ENCODE results near the gene GAS7. TPM values are rescaled to one million over a fixed set of nuclear protein-coding genes. Genes with fewer than 3 reads are reported as not detected.
"Not testable (repeated sequence)": the region's sequence is repeated elsewhere in the genome, so short reads cannot be mapped to it uniquely, and the experiment has no call there.

The GAS7 gene
- polyA plus RNA-seq, 3 donors, result 13.0 to 16.9 (median 16.9) TPM

GRCh38 chr17:9924735-9925191 is 273.6 kb downstream of the GAS7 start:
- DNase-seq (ENCODE audit: extremely low read depth in 1 of 11, low read depth in 9 of 11, low spot score in 4 of 11), result peak; percentile 60 to 89 (median 79)

DNA sequence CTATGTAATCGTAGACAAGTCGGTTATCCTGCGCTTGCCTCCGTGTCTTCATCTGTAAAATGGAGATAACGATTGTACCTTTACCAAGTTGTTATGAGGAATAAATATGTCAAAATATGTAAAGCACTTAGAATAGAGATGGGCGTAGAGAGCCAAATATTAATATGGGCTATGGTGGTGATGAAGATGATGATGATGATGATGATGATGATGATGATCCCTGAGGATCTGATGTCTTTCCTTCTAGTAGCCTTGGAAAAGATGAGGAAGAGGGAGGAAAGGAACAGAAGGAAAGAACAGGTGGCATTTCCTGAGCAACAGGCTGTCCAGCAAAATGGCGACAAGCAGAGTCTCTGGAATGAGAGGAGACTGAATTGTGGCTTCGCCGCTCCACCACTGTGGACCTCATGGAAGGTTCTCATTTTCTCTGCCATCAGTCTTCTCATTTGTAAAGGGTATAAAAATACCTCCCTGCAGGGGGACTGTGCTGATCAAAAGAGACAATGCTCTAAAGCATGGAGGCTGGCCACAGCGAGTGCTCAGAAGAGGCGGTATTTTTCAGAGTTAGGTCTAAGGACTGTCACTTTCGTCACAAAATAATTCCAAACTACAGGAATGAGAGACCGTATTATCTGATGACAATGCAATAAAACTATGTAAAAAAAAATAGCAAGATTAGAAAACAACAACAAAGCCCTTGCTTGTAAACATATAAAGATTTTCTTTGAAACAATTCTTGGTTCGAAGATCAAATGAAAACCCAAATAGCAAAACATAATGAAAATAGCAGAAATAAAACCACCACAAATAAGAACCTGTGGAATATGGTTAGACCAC is 276.2 kb downstream of the GAS7 start:
- no peak for DNase-seq (ENCODE audit: extremely low read depth in 1 of 11, low read depth in 9 of 11, low spot score in 4 of 11)

GRCh38 chr17:9921216-9921615 is 277.2 kb downstream of the GAS7 start:
- DNase-seq (ENCODE audit: extremely low read depth in 1 of 11, low read depth in 9 of 11, low spot score in 4 of 11), result not testable (repeated sequence)

DNA sequence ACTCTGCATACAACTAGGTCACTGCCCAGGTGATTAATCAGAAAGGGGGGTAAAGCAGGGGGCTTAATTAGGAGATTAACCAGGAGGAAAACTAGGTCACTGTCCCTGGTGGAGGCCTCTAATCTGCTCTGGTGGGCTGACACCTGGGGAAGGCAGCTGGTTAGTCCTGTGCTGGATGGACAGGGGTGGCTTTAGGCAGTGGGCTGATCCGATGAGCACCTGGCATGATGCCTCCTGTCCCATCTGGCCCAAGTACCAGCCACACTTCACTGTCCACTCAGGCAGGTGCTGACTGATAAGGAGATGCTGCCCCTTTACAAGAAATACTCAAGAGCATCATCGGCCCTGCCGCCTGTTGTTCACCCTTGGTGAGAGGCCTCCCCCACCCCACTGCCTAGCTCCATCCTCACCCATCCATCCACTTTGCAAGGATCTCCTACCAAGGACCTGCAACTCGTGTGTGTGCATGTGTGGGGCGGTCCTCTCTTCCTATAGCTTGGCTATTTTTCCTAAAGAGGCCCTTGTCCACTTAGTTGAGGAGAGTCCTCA is 279.5 kb downstream of the GAS7 start:
- DNase-seq (ENCODE audit: extremely low read depth in 1 of 11, low read depth in 9 of 11, low spot score in 4 of 11), result no peak

- no peak for DNase-seq (ENCODE audit: extremely low read depth in 1 of 11, low read depth in 9 of 11, low spot score in 4 of 11)
Measured at GRCh38 chr17:9918352-9918751, 280.1 kb downstream of the GAS7 start.

DNA sequence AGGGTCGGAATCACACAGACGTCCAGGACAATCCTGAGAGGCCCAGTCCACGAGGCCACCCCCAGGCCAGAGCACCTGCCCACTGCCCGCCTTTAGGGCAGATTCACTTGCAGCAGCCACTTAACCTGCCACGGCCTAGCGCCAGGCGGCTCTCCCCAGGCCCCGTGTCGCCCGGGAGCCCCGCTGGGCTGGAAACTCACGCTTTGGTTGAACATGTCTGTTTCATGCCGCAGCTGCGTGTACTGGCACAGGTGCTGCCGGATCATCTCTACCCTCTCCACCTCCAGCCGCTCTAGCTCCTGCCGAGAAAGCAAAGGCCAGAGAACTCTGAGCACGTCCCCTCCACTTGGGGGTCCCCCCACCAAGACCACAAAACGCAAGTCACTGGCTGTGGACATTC is 280.6 kb downstream of the GAS7 start:
- DNase-seq (ENCODE audit: extremely low read depth in 1 of 11, low read depth in 9 of 11, low spot score in 4 of 11), result no peak

- no peak for DNase-seq (ENCODE audit: extremely low read depth in 1 of 11, low read depth in 9 of 11, low spot score in 4 of 11)
Measured at GRCh38 chr17:9917131-9917530, 281.3 kb downstream of the GAS7 start.

DNA sequence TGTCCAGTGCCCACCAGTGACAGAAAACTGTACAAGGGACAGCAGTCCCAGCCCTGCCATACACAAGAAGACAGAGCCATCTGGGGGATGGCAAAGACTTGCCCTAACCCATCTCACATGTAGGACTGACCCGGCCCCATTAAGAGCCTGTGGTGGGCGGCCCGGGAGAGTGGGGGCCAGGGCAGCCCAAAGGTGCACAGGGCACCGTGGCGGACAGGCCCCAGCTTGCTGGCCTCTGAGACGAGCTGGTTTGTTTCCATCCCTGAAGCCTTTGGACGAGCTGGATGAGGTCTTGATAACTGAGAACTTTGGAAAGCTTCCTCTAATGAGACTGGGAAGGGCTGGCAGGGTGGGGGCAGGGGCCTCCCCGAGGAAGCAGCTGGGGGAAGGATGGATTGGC is 282.3 kb downstream of the GAS7 start:
- DNase-seq (ENCODE audit: extremely low read depth in 1 of 11, low read depth in 9 of 11, low spot score in 4 of 11), result no peak

DNA sequence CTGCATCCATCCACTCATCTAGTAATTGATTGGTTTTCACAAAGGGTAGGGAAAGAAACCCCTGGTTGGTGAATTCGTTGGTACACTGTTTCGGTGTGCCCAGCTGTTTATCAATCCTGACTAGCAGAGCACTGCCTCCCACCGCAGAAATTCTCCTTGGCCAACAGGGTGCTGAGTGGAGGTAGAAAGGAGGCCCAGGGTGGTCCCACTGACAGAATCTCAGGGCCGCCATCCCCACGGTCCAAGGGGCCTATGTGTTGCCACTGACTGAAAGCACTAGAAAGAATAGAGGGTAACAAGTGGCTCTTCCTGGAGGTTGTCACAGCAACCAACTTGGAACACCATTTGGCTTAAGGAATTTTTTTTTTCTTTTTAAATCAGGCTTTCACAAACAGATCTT is 284.9 kb downstream of the GAS7 start:
- no peak for DNase-seq (ENCODE audit: extremely low read depth in 1 of 11, low read depth in 9 of 11, low spot score in 4 of 11)

- DNase-seq (ENCODE audit: extremely low read depth in 1 of 11, low read depth in 9 of 11, low spot score in 4 of 11), result no peak
Measured at GRCh38 chr17:9912121-9913099, 286.0 kb downstream of the GAS7 start.

- DNase-seq (ENCODE audit: extremely low read depth in 1 of 11, low read depth in 9 of 11, low spot score in 4 of 11), result no peak
Measured at GRCh38 chr17:9911089-9911488, 287.3 kb downstream of the GAS7 start.

DNA sequence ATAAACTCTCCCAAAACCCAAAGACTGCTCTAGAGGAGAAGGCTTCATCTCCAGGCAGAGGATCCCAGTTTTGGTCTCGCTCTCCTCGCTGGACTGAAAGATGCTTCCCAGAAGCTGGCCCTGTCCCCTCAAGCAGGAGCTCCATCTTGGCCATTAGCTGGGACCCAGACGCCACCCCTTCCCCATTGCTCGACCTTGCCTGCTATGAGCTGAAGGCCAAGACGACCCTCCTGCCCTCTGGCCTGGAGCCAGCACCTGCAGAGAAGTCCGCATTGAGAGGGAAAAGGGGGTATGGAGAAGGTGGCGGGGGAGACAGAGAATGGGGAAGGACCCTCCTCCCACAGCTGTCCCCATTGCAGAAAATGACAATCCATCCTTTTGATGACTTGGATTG is 289.8 kb downstream of the GAS7 start:
- DNase-seq (ENCODE audit: extremely low read depth in 1 of 11, low read depth in 9 of 11, low spot score in 4 of 11), result no peak

DNA sequence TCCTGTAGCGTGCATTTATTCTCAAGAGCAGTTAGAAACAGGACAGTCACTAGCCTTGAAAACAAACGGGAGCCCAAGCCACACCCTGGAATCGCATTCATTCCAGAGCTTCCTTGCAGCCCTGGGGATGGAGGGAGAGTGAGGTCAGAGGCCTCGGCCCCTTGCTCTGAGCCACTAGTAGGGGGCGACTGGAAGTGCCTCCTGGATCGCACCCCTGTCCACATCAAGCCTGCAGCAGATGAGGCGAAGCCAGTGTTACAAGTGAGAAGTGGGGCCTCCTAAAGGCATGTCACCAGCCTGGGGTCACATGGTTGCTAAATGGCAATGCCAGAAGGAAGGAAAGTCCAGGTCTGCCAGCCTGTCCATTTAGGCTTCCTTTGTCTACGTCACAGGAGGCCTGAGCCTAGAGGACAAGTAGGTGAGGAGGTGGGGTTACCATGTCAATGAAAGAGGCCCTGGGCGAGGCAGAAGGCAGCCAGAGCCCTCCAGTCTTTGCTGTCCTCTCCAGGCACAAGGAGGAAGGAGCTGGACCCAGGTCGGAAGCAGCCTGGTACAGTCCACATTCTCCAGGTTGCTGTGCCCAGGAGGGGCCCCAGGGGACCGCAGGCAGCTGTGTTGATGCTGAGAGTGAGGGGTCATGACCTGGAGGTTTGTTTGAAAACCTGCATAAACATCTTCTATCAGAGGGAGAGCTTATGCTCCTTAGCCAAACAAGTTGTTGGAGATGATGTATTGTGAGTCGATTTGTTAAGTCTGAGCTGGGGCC is 290.3 kb downstream of the GAS7 start:
- DNase-seq (ENCODE audit: extremely low read depth in 1 of 11, low read depth in 9 of 11, low spot score in 4 of 11), result no peak

DNA sequence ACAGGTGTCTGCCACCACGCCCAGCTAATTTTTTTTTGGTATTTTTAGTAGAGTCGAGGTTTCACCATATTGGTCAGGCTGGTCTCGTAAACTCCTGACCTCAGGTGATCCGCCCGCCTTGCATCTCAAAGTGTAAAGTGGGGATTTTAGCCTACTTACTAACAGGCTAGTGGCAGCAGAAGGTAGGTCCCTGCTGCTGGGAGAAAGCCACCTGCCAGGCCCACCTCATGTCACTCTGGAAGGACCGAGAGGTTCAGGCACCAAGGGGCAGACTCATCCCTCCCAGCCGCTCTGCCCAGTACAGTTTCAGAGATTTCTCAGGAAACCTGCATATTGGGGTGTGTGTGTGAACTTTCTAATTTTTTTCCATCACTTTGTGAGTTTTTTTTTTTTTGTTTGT is 291.3 kb downstream of the GAS7 start:
- no peak for DNase-seq (ENCODE audit: extremely low read depth in 1 of 11, low read depth in 9 of 11, low spot score in 4 of 11)

DNA sequence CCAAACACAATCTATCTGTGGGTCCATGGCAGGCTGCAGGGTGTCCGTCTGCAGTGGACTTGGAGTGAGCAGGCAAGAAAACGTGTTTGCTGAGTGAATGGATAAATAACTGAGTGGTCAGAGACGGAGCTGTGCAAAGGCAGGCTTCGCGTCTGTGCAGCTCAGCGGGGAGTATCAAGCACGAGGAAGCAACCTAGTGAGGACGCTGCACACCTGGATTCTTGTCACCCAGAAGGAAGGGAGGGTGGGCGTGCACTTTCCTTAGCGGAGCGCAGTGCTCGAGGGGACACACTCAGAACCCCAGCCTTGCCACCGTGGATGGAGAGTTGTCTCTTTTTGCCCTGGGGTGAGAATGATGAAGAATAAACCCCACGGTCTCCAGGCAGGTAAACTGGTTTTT is 291.8 kb downstream of the GAS7 start:
- DNase-seq (ENCODE audit: extremely low read depth in 1 of 11, low read depth in 9 of 11, low spot score in 4 of 11), result no peak

DNA sequence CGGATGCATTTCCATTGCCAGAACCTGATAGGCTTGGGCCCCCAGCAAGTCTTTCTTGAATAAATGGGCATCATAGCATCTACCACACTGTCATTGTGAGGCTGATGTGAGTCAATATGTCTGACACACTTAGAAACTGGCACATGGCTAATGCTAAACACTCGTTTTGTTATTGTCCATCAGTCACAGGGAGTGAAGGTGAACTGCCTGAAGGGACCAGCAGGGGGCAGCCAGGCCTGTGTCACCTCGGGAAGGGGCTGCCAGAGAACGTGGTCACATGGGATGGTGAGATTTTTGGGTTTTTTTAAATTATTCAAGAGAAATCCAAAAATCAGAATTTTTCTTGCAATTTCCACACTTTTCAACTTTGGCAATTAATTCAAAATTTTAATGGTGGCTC is 292.5 kb downstream of the GAS7 start:
- no peak for DNase-seq (ENCODE audit: extremely low read depth in 1 of 11, low read depth in 9 of 11, low spot score in 4 of 11)

DNA sequence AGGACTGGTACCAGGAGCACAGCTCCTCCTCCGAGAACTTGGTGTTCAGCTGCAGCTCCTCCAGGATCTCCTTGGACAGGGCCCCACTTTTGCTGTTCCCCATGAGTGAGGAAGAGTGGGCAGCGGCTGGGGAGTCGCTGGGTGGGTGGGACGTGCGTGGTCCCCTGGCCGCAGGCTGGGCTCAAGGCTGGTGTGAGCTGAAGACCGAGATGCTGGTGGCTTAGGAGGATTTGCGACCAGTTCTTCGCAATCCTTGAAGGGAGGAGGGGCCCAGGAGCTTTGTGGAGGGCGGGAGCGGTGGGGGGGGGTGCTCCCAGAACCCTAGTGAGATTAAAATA is 293.4 kb downstream of the GAS7 start, which contains the start of gene RCVRN:
RCVRN (minus strand) TSS at position 194 of the 338 bp plus-strand sequence; CDS start at position 103, 91 bp downstream.
- no peak for DNase-seq (ENCODE audit: extremely low read depth in 1 of 11, low read depth in 9 of 11, low spot score in 4 of 11)

GRCh38 chr17:9904277-9905077 is 293.9 kb downstream of the GAS7 start:
- no peak for DNase-seq (ENCODE audit: extremely low read depth in 1 of 11, low read depth in 9 of 11, low spot score in 4 of 11)

All from renal cortex interstitium (tissue), 11 donors.